GM12878 (cell line): Measurements from ENCODE around the gene GLS. TPM values are rescaled to one million over a fixed set of nuclear protein-coding genes. Genes with fewer than 3 reads are reported as not detected.

Experiments
- ATAC-seq: fragments of 200-7000 bp; cut with Tn5 transposase; 3 replicates; pipeline ENCODE4 v1.9.1; 2020; ENCODE audit warnings: mild to moderate bottlenecking, moderate library complexity
- BruUV-seq: library from RNA; stranded (reverse); fragments of 400-500 nt; replicated peaks from 2 replicates; lab custom pipeline; 2021; lab: Mats Ljungman, UMichigan
- CTCF ChIA-PET: fragments of 300-600 bp; sonication (Branson Sonifier 250); formaldehyde crosslinking; extraction: SDS; loops from one replicate; lab custom pipeline; 2021; ENCODE audit warnings: inconsistent platforms; lab: Yijun Ruan, JAX
- POLR2A ChIA-PET: fragments of 350-600 bp; formaldehyde crosslinking; extraction: SDS; loops from one replicate; lab custom pipeline; 2021; ENCODE audit warnings: inconsistent platforms; lab: Charles Lee
- RAD21 ChIA-PET: fragments of 300-600 bp; sonication (Branson Sonifier 250); formaldehyde crosslinking; loops from one replicate; lab custom pipeline; 2023; ENCODE audit warnings: antibody characterized with exemption; ENCODE audit not compliant: unreplicated experiment; lab: Charles Lee
- SMC1A ChIA-PET: fragments of 300-600 bp; sonication (Branson Sonifier 250); formaldehyde crosslinking; loops from one replicate; lab custom pipeline; 2023; ENCODE audit not compliant: unreplicated experiment, uncharacterized antibody; lab: Charles Lee
- DNase-seq: peaks from one replicate; pipeline ENCODE4 v3.0.0-alpha.2; 2011; ENCODE audit warnings: low read depth, low spot score
- FAIRE-seq: peaks from 3 replicates; lab custom pipeline; 2011; peaks lifted over from hg19 to GRCh38; lab: Jason Lieb, UNC
- H2AFZ ChIP-seq: 2 replicates; pipeline ENCODE4 v1.6.0; 2011; ENCODE audit warnings: low read depth, low read length, control low read depth; ENCODE audit not compliant: control insufficient read depth
- H3K27ac ChIP-seq: 2 replicates; pipeline ENCODE4 v1.5.1; 2011; ENCODE audit warnings: control low read depth; ENCODE audit not compliant: control insufficient read depth, insufficient read depth
- H3K27me3 ChIP-seq, 2 experiments: replicated peaks in 1 of 2; 2 replicates each; pipeline versions ENCODE4 v1.6.0 to v1.6.1; 2011; ENCODE audit warnings: low read length in 1 of 2; ENCODE audit not compliant: control insufficient read depth in 2 of 2, insufficient read depth in 2 of 2
- H3K36me3 ChIP-seq, 2 experiments: 2 replicates each; pipeline ENCODE4 v1.5.1; 2011; ENCODE audit warnings: low read length in 1 of 2; ENCODE audit not compliant: control insufficient read depth in 2 of 2, insufficient read depth in 2 of 2
- H3K4me1 ChIP-seq: 2 replicates; pipeline ENCODE4 v1.6.1; 2011; ENCODE audit warnings: mild to moderate bottlenecking, low read length, moderate library complexity, mixed read lengths; ENCODE audit not compliant: control insufficient read depth, insufficient read depth
- H3K4me2 ChIP-seq: 2 replicates; pipeline ENCODE4 v1.6.0; 2011; ENCODE audit warnings: control low read depth; ENCODE audit not compliant: control insufficient read depth, insufficient read depth
- H3K4me3 ChIP-seq: fragments of 200-600 bp; sonication (generic); 2 replicates; pipeline ENCODE4 v1.5.1; 2016
- H3K79me2 ChIP-seq: 2 replicates; pipeline ENCODE4 v1.6.0; 2011; ENCODE audit warnings: low read length; ENCODE audit not compliant: control insufficient read depth, insufficient read depth
- H3K9ac ChIP-seq: 2 replicates; pipeline ENCODE4 v1.8.0; 2011; ENCODE audit warnings: low read length, control low read depth, mixed read lengths; ENCODE audit not compliant: control insufficient read depth, insufficient read depth
- H3K9me3 ChIP-seq: replicated peaks from 3 replicates; pipeline ENCODE4 v1.5.1; 2011; ENCODE audit warnings: mild to moderate bottlenecking, low read length; ENCODE audit not compliant: control insufficient read depth, insufficient read depth
- H4K20me1 ChIP-seq: 2 replicates; pipeline ENCODE4 v1.6.0; 2011; ENCODE audit not compliant: control insufficient read depth, insufficient read depth
- CHD2 ChIP-seq: IDR thresholded peaks from 2 replicates; pipeline ENCODE4 v1.6.1; 2011; ENCODE audit warnings: low read depth, low read length, improper control_type of control experiment, borderline replicate concordance
- FOS ChIP-seq: IDR thresholded peaks from 3 replicates; pipeline ENCODE4 v1.6.1; 2011; ENCODE audit warnings: borderline replicate concordance; ENCODE audit not compliant: insufficient read length; ENCODE audit errors: extremely low read depth
- MTA2 ChIP-seq: fragments of 450-650 bp; IDR thresholded peaks from 2 replicates; pipeline ENCODE4 v1.6.1; 2016; ENCODE audit warnings: low read depth, mild to moderate bottlenecking, moderate library complexity
- POLR2A ChIP-seq: IDR thresholded peaks from 2 replicates; pipeline ENCODE4 v1.6.1; 2011; ENCODE audit warnings: low read depth, mild to moderate bottlenecking, low read length
- POLR2AphosphoS5 ChIP-seq: IDR thresholded peaks from 2 replicates; pipeline ENCODE4 v1.6.1; 2011; ENCODE audit warnings: mild to moderate bottlenecking, low read length, inconsistent platforms
- WGBS: methylation state at CpG from one replicate; pipeline ENCODE4 v1.1.6; 2016; ENCODE audit warnings: low lambda C conversion rate; ENCODE audit not compliant: insufficient replicate concordance, insufficient coverage; ENCODE audit errors: missing lambda C conversion rate; 5-methylcytosine and 5-hydroxymethylcytosine counted together
- in situ Hi-C: fragments of 300-500 bp; cut with MboI; formaldehyde crosslinking; loops from 9 replicates; pipeline ENCODE4 v1.14.3; 2018; ENCODE audit warnings: mixed read lengths
- intact Hi-C: fragments of 100-400 bp; cut with micrococcal nuclease; formaldehyde crosslinking; loops from one replicate; pipeline ENCODE4 v1.14.2; 2022; ENCODE audit not compliant: unreplicated experiment
- polyA plus RNA-seq, 11 experiments: library from polyadenylated mRNA; depleted of rRNA in 4 of 11; unstranded in 6 of 11; stranded (reverse) in 5 of 11; fragments of >200 nt; fragmentation: Nextera tagmentation in 4 of 11; fragmentation: Illumina TruSeq in 1 of 11; extraction: Ambion mirVana in 4 of 11; extraction: Trizol in 1 of 11; gene quantifications; 1 replicate in 1 of 11; 2 replicates in 10 of 11; pipeline versions ENCODE4 v1.2.1 to v1.2.3, GENCODE V29; 2011 to 2016; ENCODE audit warnings: inconsistent platforms in 2 of 11, missing spikeins in 2 of 11, low read depth in 1 of 11
- total RNA-seq, 4 experiments: library from RNA; depleted of rRNA in 3 of 4; stranded (reverse); fragments of >200 nt in 3 of 4; fragmentation: Illumina TruSeq in 1 of 4; extraction: Trizol in 1 of 4; gene quantifications; 2 replicates each; pipeline versions ENCODE4 v1.2.1 to v1.2.3, GENCODE V29; 2013 to 2021
- TF ChIP-seq, protein P1 (sequence below): IDR thresholded peaks from 2 replicates; pipeline ENCODE4 v1.6.1; 2011; ENCODE audit warnings: mild to moderate bottlenecking, low read depth, low read length, moderate library complexity; ENCODE audit not compliant: insufficient replicate concordance
- TF ChIP-seq, protein P2 (sequence below): IDR thresholded peaks from 2 replicates; pipeline ENCODE4 v1.6.1; 2012; ENCODE audit warnings: low read depth, low read length, improper control_type of control experiment
- TF ChIP-seq, protein P3 (sequence below): IDR thresholded peaks from 2 replicates; pipeline ENCODE4 v1.6.1; 2011; ENCODE audit warnings: borderline replicate concordance, low read depth, mild to moderate bottlenecking, moderate library complexity, mixed read lengths, low read length; ENCODE audit not compliant: insufficient read depth; ENCODE audit errors: extremely low read length
- TF ChIP-seq, protein P4 (sequence below): IDR thresholded peaks from 2 replicates; pipeline ENCODE4 v1.6.1; 2011; ENCODE audit warnings: low read depth, mild to moderate bottlenecking, low read length, moderate library complexity, borderline replicate concordance; ENCODE audit errors: extremely low read depth
- TF ChIP-seq, protein P5 (sequence below): fragments of 450-650 bp; IDR thresholded peaks from 2 replicates; pipeline ENCODE4 v1.6.1; 2017; ENCODE audit warnings: mild to moderate bottlenecking, low read depth, inconsistent platforms; ENCODE audit not compliant: poor library complexity, severe bottlenecking

Gene GLS
- total and polyA plus RNA-seq, 10 of the 15 experiments (the other 5 are each of a cell fraction or from before 2014, with no cell fraction given) = 15.7 to 145 (median 70.8) TPM

DNA sequence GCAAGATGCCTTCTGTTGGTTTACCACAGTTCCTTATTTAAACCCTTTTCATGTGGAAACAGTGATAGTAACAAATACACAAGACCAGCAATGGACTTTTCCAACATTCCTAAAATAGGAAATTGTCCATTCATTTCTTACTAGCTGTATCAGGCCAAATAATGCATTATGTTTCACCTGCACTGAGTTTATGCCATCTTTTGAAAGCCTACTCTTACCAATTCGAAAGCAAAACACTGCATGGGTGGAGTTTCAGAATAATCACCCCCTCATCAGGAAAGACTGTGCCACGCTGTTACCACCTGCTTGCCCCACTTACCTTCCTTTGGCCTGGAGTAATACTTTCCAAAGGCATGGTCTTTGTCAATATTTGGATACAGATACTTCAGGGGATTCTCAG, 95.9 kb downstream of the GLS start:
- in situ Hi-C loops = no loop called here
- no peak for FAIRE-seq
- ChIA-PET SMC1A (interaction anchor here (0.9 to 1.3 kb wide), 7 partner anchors 9 to 126 kb away, joined by 3 to 5 read pairs (median 4); no protein-coding TSS in a partner anchor), POLR2A (no interaction called here), CTCF (interaction anchor here (1.1 to 1.3 kb wide), 2 partner anchors 9 to 10 kb away, joined by 3 read pairs; no protein-coding TSS in a partner anchor), RAD21 (interaction anchor here (1.0 kb wide), 1 partner anchor 12 kb away, joined by 3 read pairs; no protein-coding TSS in a partner anchor)
- H3K79me2 ChIP-seq = no peaks in the 10 kb centered on the region
- peaks cover 17% of the 10 kb centered on the region for H4K20me1 ChIP-seq
- no peak overlapping the region for H3K9ac ChIP-seq
- H3K27me3 ChIP-seq = no peaks in the 10 kb centered on the region
- 100% methylated on average over 2 of the region's 2 CpGs for WGBS
- no peak overlapping the region for H3K27ac ChIP-seq
- ATAC-seq = no peak
- no peak overlapping the region for H3K4me3 ChIP-seq
- H2AFZ ChIP-seq = no peak overlapping the region
- TF ChIP-seq POLR2AphosphoS5 (peak; percentile 39; the same call in 1 of the 2 replicates), POLR2A (peak; percentile 49)
- TF ChIP-seq, protein P1, sequence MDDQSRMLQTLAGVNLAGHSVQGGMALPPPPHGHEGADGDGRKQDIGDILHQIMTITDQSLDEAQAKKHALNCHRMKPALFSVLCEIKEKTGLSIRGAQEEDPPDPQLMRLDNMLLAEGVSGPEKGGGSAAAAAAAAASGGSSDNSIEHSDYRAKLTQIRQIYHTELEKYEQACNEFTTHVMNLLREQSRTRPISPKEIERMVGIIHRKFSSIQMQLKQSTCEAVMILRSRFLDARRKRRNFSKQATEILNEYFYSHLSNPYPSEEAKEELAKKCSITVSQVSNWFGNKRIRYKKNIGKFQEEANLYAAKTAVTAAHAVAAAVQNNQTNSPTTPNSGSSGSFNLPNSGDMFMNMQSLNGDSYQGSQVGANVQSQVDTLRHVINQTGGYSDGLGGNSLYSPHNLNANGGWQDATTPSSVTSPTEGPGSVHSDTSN = no peak
- no peak overlapping the region for H3K4me2 ChIP-seq
- H3K4me1 ChIP-seq = no peaks in the 10 kb centered on the region
- DNase-seq = no peak
- H3K9me3 ChIP-seq = no peaks in the 10 kb centered on the region
- BruUV-seq = no TSS peak
- intact Hi-C loops = no loop called here
- H3K36me3 ChIP-seq = peaks cover 51 to 91% of the 10 kb centered on the region in 2 experiments

DNA sequence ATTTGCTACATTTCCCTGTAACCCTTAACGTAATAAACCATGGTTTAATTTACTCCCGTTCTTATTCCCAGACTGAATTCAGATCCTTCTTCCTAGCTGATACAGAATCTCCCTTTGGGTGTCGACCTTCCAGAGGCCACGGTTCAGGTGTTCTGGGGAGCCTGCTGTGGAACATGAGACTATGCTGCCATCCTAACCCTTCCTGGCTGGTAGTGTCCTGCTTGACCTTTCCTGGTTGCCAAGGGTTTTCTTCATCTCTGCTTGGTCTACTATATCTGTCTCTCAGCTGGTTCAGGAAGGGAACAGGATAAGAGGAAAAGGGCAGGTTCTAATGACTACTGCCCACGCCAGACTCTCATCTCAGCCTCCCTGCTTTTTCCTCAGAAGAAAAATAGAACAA, 96.9 kb downstream of the GLS start:
- RAD21 ChIA-PET = no interaction called here
- WGBS = 98% methylated on average over 5 of the region's 5 CpGs
- Histone ChIP-seq H4K20me1 (peaks cover 17% of the 10 kb centered on the region), H3K36me3 (peaks cover 51 to 92% of the 10 kb centered on the region in 2 experiments), H3K4me1 (no peaks in the 10 kb centered on the region), H3K79me2 (no peaks in the 10 kb centered on the region), H3K4me3 (no peak overlapping the region), H2AFZ (no peak overlapping the region), H3K9ac (no peak overlapping the region), H3K9me3 (no peaks in the 10 kb centered on the region), H3K27ac (no peak overlapping the region), H3K27me3 (no peaks in the 10 kb centered on the region), H3K4me2 (no peak overlapping the region)
- ATAC-seq = no peak
- in situ Hi-C loops (no loop called here), intact Hi-C loops (no loop called here)
- no peak for DNase-seq
- CTCF ChIA-PET = interaction anchor here (1.0 kb wide), 1 partner anchor 52 kb away, joined by 3 read pairs; no protein-coding TSS in a partner anchor
- POLR2A ChIA-PET = no interaction called here
- no TSS peak for BruUV-seq
- SMC1A ChIA-PET = interaction anchor here (0.9 kb wide), 1 partner anchor 8 kb away, joined by 3 read pairs; no protein-coding TSS in a partner anchor
- no peak for FAIRE-seq
- TF ChIP-seq FOS (no peak), MTA2 (no peak), CHD2 (no peak), POLR2A (peak; percentile 74)
- TF ChIP-seq, protein P2, sequence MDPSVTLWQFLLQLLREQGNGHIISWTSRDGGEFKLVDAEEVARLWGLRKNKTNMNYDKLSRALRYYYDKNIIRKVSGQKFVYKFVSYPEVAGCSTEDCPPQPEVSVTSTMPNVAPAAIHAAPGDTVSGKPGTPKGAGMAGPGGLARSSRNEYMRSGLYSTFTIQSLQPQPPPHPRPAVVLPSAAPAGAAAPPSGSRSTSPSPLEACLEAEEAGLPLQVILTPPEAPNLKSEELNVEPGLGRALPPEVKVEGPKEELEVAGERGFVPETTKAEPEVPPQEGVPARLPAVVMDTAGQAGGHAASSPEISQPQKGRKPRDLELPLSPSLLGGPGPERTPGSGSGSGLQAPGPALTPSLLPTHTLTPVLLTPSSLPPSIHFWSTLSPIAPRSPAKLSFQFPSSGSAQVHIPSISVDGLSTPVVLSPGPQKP = no peak
- TF ChIP-seq, protein P3, sequence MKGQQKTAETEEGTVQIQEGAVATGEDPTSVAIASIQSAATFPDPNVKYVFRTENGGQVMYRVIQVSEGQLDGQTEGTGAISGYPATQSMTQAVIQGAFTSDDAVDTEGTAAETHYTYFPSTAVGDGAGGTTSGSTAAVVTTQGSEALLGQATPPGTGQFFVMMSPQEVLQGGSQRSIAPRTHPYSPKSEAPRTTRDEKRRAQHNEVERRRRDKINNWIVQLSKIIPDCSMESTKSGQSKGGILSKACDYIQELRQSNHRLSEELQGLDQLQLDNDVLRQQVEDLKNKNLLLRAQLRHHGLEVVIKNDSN = no peak
- TF ChIP-seq, protein P4, sequence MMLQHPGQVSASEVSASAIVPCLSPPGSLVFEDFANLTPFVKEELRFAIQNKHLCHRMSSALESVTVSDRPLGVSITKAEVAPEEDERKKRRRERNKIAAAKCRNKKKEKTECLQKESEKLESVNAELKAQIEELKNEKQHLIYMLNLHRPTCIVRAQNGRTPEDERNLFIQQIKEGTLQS = no peak
- TF ChIP-seq, protein P5, sequence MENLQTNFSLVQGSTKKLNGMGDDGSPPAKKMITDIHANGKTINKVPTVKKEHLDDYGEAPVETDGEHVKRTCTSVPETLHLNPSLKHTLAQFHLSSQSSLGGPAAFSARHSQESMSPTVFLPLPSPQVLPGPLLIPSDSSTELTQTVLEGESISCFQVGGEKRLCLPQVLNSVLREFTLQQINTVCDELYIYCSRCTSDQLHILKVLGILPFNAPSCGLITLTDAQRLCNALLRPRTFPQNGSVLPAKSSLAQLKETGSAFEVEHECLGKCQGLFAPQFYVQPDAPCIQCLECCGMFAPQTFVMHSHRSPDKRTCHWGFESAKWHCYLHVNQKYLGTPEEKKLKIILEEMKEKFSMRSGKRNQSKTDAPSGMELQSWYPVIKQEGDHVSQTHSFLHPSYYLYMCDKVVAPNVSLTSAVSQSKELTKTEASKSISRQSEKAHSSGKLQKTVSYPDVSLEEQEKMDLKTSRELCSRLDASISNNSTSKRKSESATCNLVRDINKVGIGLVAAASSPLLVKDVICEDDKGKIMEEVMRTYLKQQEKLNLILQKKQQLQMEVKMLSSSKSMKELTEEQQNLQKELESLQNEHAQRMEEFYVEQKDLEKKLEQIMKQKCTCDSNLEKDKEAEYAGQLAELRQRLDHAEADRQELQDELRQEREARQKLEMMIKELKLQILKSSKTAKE = no peak
